NCI-H82 treated with DMSO at 0.1 percent for 48 hours (cell line): Measurements from ENCODE around the gene PIBF1.

Experiments
- DNase-seq: peaks from one replicate; lab custom pipeline; 2025; ENCODE audit not compliant: unreplicated experiment; lab: John Stamatoyannopoulos, UW

Gene PIBF1

DNA sequence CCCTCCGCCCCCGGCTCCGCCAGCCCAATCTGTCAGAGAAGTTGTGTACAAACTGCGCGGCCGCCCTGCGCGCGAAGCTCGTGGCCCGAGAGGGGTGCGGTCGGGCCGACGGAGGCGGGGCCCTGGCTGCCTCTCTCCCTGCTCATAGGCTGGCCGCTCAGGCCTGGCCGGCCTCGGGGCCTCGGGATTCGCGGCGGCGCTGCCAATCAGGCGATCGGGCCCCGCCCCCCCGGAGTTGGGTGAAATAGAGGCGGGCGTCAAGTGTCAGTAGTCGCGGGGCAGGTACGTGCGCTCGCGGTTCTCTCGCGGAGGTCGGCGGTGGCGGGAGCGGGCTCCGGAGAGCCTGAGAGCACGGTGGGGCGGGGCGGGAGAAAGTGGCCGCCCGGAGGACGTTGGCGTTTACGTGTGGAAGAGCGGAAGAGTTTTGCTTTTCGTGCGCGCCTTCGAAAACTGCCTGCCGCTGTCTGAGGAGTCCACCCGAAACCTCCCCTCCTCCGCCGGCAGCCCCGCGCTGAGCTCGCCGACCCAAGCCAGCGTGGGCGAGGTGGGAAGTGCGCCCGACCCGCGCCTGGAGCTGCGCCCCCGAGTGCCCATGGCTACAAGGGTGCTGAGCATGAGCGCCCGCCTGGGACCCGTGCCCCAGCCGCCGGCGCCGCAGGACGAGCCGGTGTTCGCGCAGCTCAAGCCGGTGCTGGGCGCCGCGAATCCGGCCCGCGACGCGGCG is 277.0 kb downstream of the PIBF1 start, which contains the start of gene KLF5:
Gene KLF5 (plus strand): TSS at position 270 of the 724 bp plus-strand sequence. CDS start 323 bp downstream, at position 593.
- DNase-seq, result peak; percentile 92

DNA sequence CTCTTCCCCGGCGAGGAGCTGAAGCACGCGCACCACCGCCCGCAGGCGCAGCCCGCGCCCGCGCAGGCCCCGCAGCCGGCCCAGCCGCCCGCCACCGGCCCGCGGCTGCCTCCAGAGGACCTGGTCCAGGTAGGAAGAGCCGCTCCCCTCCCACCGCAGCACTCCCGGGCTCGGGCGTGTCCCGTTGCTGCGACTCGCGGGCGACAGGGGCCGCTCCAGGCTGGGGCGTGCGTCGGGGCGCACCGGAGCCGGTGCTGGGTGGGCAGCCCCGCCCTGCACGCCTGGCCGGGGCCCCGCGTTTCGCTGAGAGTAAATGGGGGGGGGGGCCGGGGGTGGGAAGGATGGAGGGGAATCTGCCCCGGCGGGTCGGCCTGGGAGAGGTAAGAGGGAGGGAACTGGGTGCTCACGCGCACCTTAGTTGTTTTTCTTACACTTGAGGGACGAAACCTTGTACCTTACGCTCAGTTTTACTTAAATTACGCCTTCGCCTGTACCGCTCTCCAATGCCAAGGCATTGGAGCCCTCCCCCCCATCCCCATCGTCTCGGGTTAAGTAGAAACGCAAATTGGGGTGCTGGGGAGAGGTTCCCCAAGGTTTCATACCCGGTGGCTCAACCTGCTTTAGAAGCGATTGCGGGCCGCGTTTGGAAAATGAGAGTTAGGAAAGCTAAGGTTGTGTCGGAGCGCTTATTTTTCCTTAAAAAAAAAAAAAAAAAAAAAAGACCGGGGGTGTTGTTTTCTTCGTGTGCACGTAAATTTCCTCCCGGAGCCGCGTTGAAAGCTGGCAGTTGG is 277.7 kb downstream of the PIBF1 start:
- DNase-seq, result no peak

DNA sequence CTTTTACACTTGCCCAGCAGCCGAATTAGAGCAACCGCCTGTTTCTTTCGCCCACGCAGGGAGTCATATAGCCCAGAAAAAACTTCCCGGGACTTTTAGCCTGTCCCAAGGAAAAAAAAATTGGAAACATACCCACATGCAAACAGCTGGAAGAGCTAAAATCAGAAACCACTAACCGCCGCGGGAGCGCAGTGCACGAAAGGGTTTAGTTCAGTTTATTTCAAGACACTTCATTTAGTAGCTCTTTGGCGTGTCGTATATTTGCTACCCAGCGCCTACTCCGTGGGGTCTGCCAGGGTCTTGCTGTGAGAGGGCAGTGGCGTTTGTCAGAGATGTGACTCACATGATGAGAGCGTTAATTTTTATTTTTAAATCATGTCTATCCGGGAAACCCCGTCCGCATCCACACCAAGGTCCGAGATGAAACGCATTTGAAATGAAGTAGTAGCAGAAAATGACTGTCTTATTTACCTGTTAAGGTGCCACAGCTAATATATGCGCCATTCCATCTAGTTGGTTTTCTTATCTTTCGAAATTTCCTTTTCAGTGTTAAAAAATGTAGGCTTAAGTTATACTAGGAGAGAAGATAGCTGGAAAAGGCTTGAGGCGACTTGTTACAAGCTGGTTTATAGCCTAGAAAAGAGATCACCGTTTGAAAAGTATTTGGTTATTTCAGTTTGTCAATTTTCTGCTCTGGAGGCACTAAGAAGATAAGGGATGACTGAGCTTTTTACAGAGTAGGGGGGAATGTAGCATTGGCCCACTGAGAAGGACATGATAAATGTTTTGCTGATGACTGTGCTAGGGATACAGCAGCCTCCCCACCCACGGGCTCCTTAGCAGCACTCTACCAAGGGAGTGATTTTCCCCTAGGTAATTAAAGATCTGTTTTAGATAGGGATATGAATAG is 278.6 kb downstream of the PIBF1 start:
- no peak for DNase-seq

DNA sequence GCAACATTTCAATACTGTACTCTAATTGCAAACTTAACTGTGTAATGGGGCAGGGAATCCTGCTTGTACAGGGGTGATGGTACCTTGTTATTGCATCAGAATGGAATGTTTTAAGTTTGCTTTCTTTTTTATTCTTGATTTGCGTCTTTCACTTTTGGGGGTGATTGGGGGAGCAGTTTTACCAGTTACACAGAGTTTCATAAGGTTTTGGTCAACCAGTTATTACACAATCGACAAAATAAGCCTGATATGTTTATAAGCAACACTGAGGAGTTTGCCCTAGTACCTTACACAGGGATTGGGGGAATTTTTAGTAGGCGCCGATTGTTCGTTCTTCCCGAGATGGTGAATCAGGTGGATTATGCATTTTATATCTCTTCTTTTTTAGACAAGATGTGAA is 279.5 kb downstream of the PIBF1 start:
- no peak for DNase-seq

DNA sequence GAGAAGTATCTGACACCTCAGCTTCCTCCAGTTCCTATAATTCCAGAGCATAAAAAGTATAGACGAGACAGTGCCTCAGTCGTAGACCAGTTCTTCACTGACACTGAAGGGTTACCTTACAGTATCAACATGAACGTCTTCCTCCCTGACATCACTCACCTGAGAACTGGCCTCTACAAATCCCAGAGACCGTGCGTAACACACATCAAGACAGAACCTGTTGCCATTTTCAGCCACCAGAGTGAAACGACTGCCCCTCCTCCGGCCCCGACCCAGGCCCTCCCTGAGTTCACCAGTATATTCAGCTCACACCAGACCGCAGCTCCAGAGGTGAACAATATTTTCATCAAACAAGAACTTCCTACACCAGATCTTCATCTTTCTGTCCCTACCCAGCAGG is 279.9 kb downstream of the PIBF1 start:
- DNase-seq, result no peak

DNA sequence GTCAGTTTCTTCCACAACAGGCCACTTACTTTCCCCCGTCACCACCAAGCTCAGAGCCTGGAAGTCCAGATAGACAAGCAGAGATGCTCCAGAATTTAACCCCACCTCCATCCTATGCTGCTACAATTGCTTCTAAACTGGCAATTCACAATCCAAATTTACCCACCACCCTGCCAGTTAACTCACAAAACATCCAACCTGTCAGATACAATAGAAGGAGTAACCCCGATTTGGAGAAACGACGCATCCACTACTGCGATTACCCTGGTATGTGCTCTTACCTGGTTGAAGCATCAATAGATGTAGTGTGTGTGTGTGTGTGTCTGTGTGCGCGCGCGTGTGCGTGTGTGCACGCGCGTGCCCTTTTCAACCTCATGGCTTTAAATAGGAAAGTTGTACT is 280.5 kb downstream of the PIBF1 start:
- no peak for DNase-seq

DNA sequence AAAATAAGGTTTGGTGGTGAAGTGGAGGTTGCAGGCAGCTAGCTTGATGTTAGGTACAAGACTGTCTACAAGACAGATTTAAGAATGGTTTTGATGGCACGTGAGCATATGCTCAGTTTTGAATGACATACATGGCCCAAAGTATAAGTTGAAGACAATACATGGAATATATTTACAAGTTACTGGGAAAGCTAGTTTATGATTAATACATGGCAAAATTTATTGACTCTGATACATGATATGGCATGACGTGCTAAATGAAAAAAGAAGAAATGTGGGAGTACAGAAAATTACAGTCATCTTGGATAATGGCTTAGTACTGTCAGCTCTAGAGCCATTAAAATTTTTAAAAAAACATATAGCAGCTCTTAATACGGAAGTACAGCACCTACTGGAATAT is 281.2 kb downstream of the PIBF1 start:
- DNase-seq, result no peak

DNA sequence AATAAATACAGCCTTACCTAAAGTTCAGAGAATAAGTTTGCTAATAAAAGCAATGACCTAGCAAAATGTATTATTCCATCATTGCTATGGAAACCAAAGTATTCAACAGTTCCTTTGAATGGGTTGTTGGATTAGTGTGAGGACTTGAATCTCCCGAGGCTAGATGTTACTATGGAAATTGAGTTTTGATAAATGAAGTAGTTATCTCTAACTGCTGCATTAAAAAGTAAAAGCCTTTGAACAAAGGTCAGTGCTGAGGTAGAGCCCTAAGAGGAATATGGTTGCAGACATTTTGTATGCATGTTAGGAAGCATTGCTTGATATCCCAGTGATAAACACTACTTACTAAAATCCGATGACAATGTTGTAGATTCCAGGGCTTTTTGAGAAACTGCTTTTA is 283.1 kb downstream of the PIBF1 start:
- no peak for DNase-seq

DNA sequence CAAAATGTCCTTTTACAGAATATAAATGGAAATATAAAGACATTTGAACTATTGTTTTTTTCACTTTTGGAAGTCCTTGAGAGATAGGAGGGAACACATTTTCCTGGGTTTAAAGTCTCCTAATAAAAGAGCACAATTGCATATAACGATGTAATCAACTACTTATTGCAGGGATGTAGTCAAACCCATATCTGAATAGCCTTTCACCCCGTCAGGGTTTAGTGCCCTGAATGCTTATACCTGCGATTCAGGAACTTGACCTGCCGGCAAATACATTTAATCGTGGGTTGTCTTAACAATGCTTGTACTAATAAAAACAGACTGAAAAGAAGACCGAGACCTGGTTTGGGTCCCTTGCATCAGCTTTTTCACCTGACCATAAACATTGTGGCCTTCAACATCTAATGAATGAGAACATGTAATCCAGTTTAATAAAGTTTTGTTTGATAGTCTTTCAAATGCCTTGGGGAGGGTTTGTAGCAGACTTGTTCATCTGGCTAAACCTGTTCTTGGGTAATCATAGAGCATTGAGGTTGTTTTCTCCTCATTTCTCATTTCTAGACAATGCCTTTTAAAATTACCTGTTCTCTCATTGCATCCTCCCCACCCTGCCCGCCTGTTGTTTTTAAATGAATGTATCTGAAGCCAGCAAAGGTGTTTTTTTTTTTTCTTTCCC is 283.9 kb downstream of the PIBF1 start:
- DNase-seq, result no peak
